GM06990 (cell line): ENCODE data around the gene AQP9.

ENCODE experiments used
- DNase-seq: peaks from one replicate; pipeline ENCODE4 v3.0.0-alpha.2; 2011; ENCODE audit not compliant: insufficient read length; ENCODE audit errors: extremely low read depth
- H3K27me3 ChIP-seq: replicated peaks from 2 replicates; pipeline ENCODE4 v1.6.0; 2011; ENCODE audit warnings: low read length; ENCODE audit not compliant: control insufficient read depth, insufficient read depth
- H3K36me3 ChIP-seq: 2 replicates; pipeline ENCODE4 v1.5.1; 2011; ENCODE audit warnings: low read length; ENCODE audit not compliant: control insufficient read depth, insufficient read depth
- H3K4me3 ChIP-seq: replicated peaks from 2 replicates; pipeline ENCODE4 v1.5.1; 2011; ENCODE audit warnings: low read depth, mild to moderate bottlenecking, control low read depth, low read length
- CTCF ChIP-seq: IDR thresholded peaks from 2 replicates; pipeline ENCODE4 v1.5.1; 2011; ENCODE audit warnings: low read length, control low read depth, mild to moderate bottlenecking, inconsistent platforms; ENCODE audit not compliant: insufficient read depth, poor library complexity, severe bottlenecking

AQP9 gene

DNA sequence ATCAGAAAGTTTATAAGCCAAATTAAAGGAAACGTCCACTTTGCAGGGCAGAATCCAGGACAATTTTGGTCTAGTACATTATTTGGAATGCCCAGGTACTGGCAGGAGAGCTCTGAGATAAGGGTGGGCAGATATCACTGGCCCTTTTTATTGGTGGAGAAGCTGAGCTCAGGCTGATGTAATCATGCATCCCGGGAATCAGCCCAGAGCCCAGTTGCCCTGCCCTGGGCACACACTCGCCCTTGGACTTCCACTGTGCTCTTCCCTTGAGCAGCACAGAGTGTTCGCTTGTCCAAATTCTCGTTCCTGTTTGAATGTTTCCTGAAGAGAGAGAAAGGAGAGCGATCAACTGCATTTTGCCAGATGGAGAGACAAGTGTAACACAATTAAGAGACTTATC, 3.7 kb downstream of the AQP9 start:
- DNase-seq: no peak
- Histone ChIP-seq H3K4me3 (no peak overlapping the region), H3K27me3 (no peaks in the 10 kb centered on the region; the same call in 1 of the 2 replicates), H3K36me3 (no peaks in the 10 kb centered on the region)
- TF ChIP-seq CTCF: no peak

DNA sequence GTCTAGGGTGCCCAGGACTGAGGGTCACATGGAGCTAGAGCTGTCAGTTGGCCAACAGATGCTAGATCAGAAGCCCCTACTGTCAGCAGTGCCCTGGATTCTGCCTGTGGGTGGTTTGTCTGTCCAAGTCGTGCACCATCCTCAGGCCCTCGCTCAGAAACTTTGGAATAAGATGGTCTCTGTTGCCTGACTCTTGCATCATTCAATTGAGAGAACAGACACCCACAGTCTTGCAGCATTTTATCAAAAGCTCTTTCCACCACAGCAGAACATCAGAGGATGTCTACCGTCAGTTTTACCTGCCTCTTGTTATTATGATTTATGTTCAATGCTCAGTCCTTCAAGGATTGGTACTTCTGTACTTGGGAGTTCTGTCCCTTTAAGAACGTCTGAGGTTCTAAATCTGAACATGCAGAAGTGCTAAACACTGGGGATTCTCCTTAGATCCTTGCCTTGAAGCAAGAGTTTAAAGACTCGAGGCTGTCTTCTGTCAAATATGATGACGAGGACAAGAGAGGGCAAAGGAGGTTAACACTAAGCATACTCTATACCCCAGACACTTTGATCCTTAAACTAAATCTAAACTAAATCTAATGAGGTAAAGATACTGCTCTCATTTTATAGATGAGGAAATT, 4.8 kb downstream of the AQP9 start:
- no peak for DNase-seq
- no peak for TF ChIP-seq CTCF
- Histone ChIP-seq H3K36me3 (no peaks in the 10 kb centered on the region), H3K27me3 (no peaks in the 10 kb centered on the region; the same call in 1 of the 2 replicates), H3K4me3 (no peak overlapping the region)

DNA sequence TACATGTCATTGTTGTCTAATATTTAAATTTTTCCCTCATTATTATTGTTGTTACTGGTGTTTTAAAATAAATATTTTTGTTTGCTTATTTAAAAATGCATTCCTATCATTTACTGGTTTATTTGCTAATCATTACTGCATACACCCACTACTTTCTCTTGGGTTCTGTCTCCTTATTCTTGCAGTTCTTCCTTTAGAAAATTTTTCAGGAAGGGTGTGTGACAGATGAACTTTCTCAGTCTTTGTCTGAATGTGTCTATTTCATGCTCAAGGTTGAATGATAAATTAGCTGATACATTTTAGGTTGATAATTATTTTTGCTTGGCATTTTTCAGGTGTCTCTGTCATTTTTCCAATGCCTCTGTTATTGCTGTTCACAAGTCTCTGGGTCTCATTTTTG, 7.4 kb downstream of the AQP9 start:
- H3K27me3 ChIP-seq: no peaks in the 10 kb centered on the region; the same call in 1 of the 2 replicates
- TF ChIP-seq CTCF: no peak
- DNase-seq: no peak
- no peak overlapping the region for H3K4me3 ChIP-seq
- no peaks in the 10 kb centered on the region for H3K36me3 ChIP-seq

DNA sequence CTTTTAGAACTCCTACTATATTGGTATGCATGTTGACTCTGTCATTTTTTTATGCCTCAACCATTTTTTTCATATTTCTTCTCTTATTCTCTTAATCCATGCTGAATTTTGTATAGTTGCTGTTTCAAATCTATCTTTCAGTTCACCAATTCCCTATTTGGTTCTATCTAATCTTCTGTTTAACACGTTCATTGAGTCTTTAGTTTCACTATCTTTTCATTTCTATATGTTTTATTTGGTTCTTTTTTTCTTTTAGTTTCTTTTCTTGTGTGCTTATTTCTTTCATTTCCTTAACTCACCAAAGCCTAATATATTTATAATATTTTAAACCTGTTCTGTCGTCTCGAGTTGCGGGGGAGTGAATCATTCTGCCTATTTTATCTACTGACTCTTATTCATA, 8.0 kb downstream of the AQP9 start:
- Histone ChIP-seq H3K36me3 (no peaks in the 10 kb centered on the region), H3K4me3 (no peak overlapping the region), H3K27me3 (no peaks in the 10 kb centered on the region; the same call in 1 of the 2 replicates)
- no peak for DNase-seq
- TF ChIP-seq CTCF: no peak

DNA sequence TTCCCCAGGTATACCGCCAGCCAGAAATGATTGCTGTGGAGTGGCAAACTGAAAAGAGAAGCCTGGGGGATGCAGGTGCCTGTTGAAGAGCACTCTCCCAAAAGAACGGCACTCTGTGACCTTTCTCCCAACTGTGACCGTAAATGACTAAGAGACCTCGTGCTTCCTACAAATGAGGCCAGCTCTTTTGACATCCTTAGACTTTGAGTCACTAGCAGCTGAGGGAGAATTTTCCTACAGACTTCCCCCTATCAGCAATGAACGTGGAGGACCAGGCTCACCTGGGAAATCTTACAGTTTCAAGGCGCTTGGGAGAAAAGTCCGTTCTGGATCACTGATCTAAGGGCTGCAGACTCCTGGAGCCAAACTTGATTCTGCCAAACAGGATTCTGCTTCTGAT, 8.6 kb downstream of the AQP9 start:
- Histone ChIP-seq H3K36me3 (no peaks in the 10 kb centered on the region), H3K27me3 (no peaks in the 10 kb centered on the region; the same call in 1 of the 2 replicates), H3K4me3 (no peak overlapping the region)
- no peak for TF ChIP-seq CTCF
- DNase-seq: no peak

DNA sequence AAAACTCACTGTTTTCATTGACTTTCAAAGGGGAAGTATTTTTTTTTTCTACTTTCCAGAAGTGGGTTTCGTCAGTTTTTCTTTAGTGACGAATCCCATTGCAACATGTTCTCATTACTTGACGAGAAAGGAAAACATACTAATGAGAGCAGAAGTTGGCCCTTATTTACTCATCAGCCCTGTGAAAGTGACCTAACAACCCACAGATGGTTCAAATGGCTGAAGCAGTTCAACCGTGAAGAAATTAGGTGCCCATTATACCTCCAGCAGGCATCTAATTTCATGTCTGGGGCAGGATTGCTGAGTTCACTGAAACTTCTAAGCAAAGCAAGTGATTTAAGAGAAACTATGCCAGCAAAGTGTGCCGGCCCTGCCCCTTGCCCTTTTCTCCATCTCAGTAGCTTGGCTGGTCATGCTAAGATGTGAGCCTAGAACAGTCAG, 9.0 kb downstream of the AQP9 start:
- DNase-seq: peak; percentile 1
- Histone ChIP-seq H3K36me3 (no peaks in the 10 kb centered on the region), H3K4me3 (no peak overlapping the region), H3K27me3 (no peaks in the 10 kb centered on the region; the same call in 1 of the 2 replicates)
- no peak for TF ChIP-seq CTCF
